Activated naive CD8-positive, alpha-beta T cell (primary cell): Measurements from ENCODE around the gene ANK2.

Experiments
- H3K27ac Mint-ChIP-seq: one replicate; pipeline ENCODE4 v1.8.0; 2021; ENCODE audit warnings: mixed read lengths
- H3K27me3 Mint-ChIP-seq: one replicate; pipeline ENCODE4 v1.8.0; 2021; ENCODE audit warnings: mixed read lengths
- H3K36me3 Mint-ChIP-seq: one replicate; pipeline ENCODE4 v1.8.0; 2021; ENCODE audit warnings: mixed read lengths
- H3K4me1 Mint-ChIP-seq: one replicate; pipeline ENCODE4 v1.8.0; 2021; ENCODE audit warnings: low read depth, mixed read lengths
- H3K4me3 Mint-ChIP-seq: one replicate; pipeline ENCODE4 v1.8.0; 2021; ENCODE audit warnings: mild to moderate bottlenecking, mixed read lengths
- H3K9me3 Mint-ChIP-seq: one replicate; pipeline ENCODE4 v1.8.0; 2021; ENCODE audit warnings: low read depth, mixed read lengths

The ANK2 gene

GRCh38 chr4:113276464-113277170, 227.2 kb downstream of the ANK2 start:
- H3K36me3 Mint-ChIP-seq: no peaks in the 10 kb centered on the region
- no peak overlapping the region for H3K4me3 Mint-ChIP-seq
- H3K27ac Mint-ChIP-seq: no peak overlapping the region
- no peaks in the 10 kb centered on the region for H3K9me3 Mint-ChIP-seq
- no peaks in the 10 kb centered on the region for H3K4me1 Mint-ChIP-seq
- H3K27me3 Mint-ChIP-seq: peaks cover 15% of the 10 kb centered on the region

- H3K4me3 Mint-ChIP-seq: no peak overlapping the region
- H3K27me3 Mint-ChIP-seq: peaks cover 9% of the 10 kb centered on the region
- no peaks in the 10 kb centered on the region for H3K36me3 Mint-ChIP-seq
- no peaks in the 10 kb centered on the region for H3K4me1 Mint-ChIP-seq
- H3K9me3 Mint-ChIP-seq: no peaks in the 10 kb centered on the region
- H3K27ac Mint-ChIP-seq: no peak overlapping the region
Measured at GRCh38 chr4:113278324-113278934, 229.0 kb downstream of the ANK2 start.

GRCh38 chr4:113285501-113285900, 236.0 kb downstream of the ANK2 start:
- Mint-ChIP-seq H3K9me3 (no peaks in the 10 kb centered on the region), H3K27me3 (peaks cover 2% of the 10 kb centered on the region)

GRCh38 chr4:113288257-113288656, 238.8 kb downstream of the ANK2 start:
- peaks cover 1% of the 10 kb centered on the region for H3K27me3 Mint-ChIP-seq
- H3K27ac Mint-ChIP-seq: no peak overlapping the region
- no peak overlapping the region for H3K4me3 Mint-ChIP-seq
- H3K9me3 Mint-ChIP-seq: no peaks in the 10 kb centered on the region
- no peaks in the 10 kb centered on the region for H3K4me1 Mint-ChIP-seq
- H3K36me3 Mint-ChIP-seq: no peaks in the 10 kb centered on the region

More at GRCh38 chr4:113285501-113285900, 236.0 kb downstream of the ANK2 start:
- H3K4me3 Mint-ChIP-seq: no peak overlapping the region
- H3K36me3 Mint-ChIP-seq: no peaks in the 10 kb centered on the region
- no peak overlapping the region for H3K27ac Mint-ChIP-seq
- no peaks in the 10 kb centered on the region for H3K4me1 Mint-ChIP-seq

- no peaks in the 10 kb centered on the region for H3K4me1 Mint-ChIP-seq
Measured at GRCh38 chr4:113288696-113289095, 239.2 kb downstream of the ANK2 start.

GRCh38 chr4:113289766-113290165, 240.3 kb downstream of the ANK2 start:
- H3K36me3 Mint-ChIP-seq: no peaks in the 10 kb centered on the region
- H3K27ac Mint-ChIP-seq: no peak overlapping the region
- H3K9me3 Mint-ChIP-seq: no peaks in the 10 kb centered on the region
- no peak overlapping the region for H3K4me3 Mint-ChIP-seq
- peaks cover 5% of the 10 kb centered on the region for H3K27me3 Mint-ChIP-seq
- no peaks in the 10 kb centered on the region for H3K4me1 Mint-ChIP-seq

More at GRCh38 chr4:113288696-113289095, 239.2 kb downstream of the ANK2 start:
- no peaks in the 10 kb centered on the region for H3K9me3 Mint-ChIP-seq
- no peak overlapping the region for H3K27ac Mint-ChIP-seq
- no peaks in the 10 kb centered on the region for H3K36me3 Mint-ChIP-seq
- peaks cover 1% of the 10 kb centered on the region for H3K27me3 Mint-ChIP-seq
- H3K4me3 Mint-ChIP-seq: no peak overlapping the region

GRCh38 chr4:113290666-113291065, 241.2 kb downstream of the ANK2 start:
- no peaks in the 10 kb centered on the region for H3K36me3 Mint-ChIP-seq
- H3K27ac Mint-ChIP-seq: no peak overlapping the region
- no peaks in the 10 kb centered on the region for H3K9me3 Mint-ChIP-seq
- no peaks in the 10 kb centered on the region for H3K4me1 Mint-ChIP-seq
- H3K27me3 Mint-ChIP-seq: peaks cover 6% of the 10 kb centered on the region
- H3K4me3 Mint-ChIP-seq: no peak overlapping the region

GRCh38 chr4:113292371-113293042, 243.1 kb downstream of the ANK2 start:
- Mint-ChIP-seq H3K27ac (no peak overlapping the region), H3K9me3 (no peaks in the 10 kb centered on the region), H3K4me1 (no peaks in the 10 kb centered on the region), H3K4me3 (no peak overlapping the region), H3K27me3 (peaks cover 6% of the 10 kb centered on the region), H3K36me3 (no peaks in the 10 kb centered on the region)

GRCh38 chr4:113293043-113293560, 243.6 kb downstream of the ANK2 start:
- no peaks in the 10 kb centered on the region for H3K4me1 Mint-ChIP-seq
- no peaks in the 10 kb centered on the region for H3K9me3 Mint-ChIP-seq
- peaks cover 6% of the 10 kb centered on the region for H3K27me3 Mint-ChIP-seq
- H3K4me3 Mint-ChIP-seq: no peak overlapping the region
- H3K36me3 Mint-ChIP-seq: no peaks in the 10 kb centered on the region
- H3K27ac Mint-ChIP-seq: no peak overlapping the region

GRCh38 chr4:113293674-113294073, 244.2 kb downstream of the ANK2 start:
- Mint-ChIP-seq H3K4me1 (no peaks in the 10 kb centered on the region), H3K27ac (no peak overlapping the region), H3K4me3 (no peak overlapping the region), H3K36me3 (no peaks in the 10 kb centered on the region), H3K27me3 (peaks cover 8% of the 10 kb centered on the region), H3K9me3 (no peaks in the 10 kb centered on the region)

GRCh38 chr4:113294908-113295307, 245.5 kb downstream of the ANK2 start:
- H3K4me1 Mint-ChIP-seq: no peaks in the 10 kb centered on the region
- no peak overlapping the region for H3K27ac Mint-ChIP-seq
- no peak overlapping the region for H3K4me3 Mint-ChIP-seq
- no peaks in the 10 kb centered on the region for H3K9me3 Mint-ChIP-seq
- no peaks in the 10 kb centered on the region for H3K36me3 Mint-ChIP-seq
- H3K27me3 Mint-ChIP-seq: peaks cover 8% of the 10 kb centered on the region

- Mint-ChIP-seq H3K4me1 (peaks cover 2% of the 10 kb centered on the region), H3K27me3 (peaks cover 3% of the 10 kb centered on the region), H3K27ac (peak overlapping the region; percentile 22), H3K4me3 (no peak overlapping the region), H3K36me3 (no peaks in the 10 kb centered on the region), H3K9me3 (no peaks in the 10 kb centered on the region)
Measured at GRCh38 chr4:113300471-113300928, 251.0 kb downstream of the ANK2 start.

- Mint-ChIP-seq H3K4me3 (no peak overlapping the region), H3K27me3 (peaks cover 2% of the 10 kb centered on the region), H3K4me1 (peaks cover 2% of the 10 kb centered on the region), H3K36me3 (no peaks in the 10 kb centered on the region), H3K27ac (no peak overlapping the region), H3K9me3 (no peaks in the 10 kb centered on the region)
Measured at GRCh38 chr4:113302051-113302450, 252.6 kb downstream of the ANK2 start.

- Mint-ChIP-seq H3K4me1 (peaks cover 2% of the 10 kb centered on the region), H3K4me3 (no peak overlapping the region), H3K27me3 (peaks cover 3% of the 10 kb centered on the region), H3K27ac (no peak overlapping the region), H3K9me3 (no peaks in the 10 kb centered on the region), H3K36me3 (no peaks in the 10 kb centered on the region)
Measured at GRCh38 chr4:113303315-113303714, 253.9 kb downstream of the ANK2 start.

- Mint-ChIP-seq H3K9me3 (no peaks in the 10 kb centered on the region), H3K36me3 (no peaks in the 10 kb centered on the region), H3K27ac (no peak overlapping the region), H3K4me1 (no peaks in the 10 kb centered on the region), H3K4me3 (no peak overlapping the region), H3K27me3 (peaks cover 1% of the 10 kb centered on the region)
Measured at GRCh38 chr4:113311047-113311446, 261.6 kb downstream of the ANK2 start.
